Inflammatory macrophage (primary cell): ENCODE data around the gene AIFM1.

Source experiments
- DNase-seq, 2 donors: peaks; one replicate each; pipeline ENCODE4 v3.0.0-alpha.2; 2020 to 2022

Gene AIFM1

DNA sequence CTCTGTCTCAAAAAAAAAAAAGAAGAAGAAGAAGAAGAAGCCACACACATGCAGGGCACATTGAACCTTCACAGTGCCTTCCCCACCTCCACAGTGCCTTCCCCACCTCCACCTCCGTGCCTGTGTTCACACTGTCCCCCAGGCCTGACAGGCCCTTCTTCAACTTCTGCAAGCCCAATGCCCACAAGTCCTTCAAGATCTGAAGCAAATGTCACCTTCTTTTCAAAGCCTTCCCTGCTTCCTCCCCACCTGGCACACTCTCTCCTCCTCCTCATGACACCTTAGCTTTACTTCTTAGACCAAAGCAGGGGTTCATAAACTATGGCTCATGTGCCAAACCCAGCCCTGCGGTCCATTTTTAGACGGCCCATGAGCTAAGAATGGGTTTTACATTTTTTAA is 75.3 kb downstream of the AIFM1 start:
- DNase-seq: no peak

DNA sequence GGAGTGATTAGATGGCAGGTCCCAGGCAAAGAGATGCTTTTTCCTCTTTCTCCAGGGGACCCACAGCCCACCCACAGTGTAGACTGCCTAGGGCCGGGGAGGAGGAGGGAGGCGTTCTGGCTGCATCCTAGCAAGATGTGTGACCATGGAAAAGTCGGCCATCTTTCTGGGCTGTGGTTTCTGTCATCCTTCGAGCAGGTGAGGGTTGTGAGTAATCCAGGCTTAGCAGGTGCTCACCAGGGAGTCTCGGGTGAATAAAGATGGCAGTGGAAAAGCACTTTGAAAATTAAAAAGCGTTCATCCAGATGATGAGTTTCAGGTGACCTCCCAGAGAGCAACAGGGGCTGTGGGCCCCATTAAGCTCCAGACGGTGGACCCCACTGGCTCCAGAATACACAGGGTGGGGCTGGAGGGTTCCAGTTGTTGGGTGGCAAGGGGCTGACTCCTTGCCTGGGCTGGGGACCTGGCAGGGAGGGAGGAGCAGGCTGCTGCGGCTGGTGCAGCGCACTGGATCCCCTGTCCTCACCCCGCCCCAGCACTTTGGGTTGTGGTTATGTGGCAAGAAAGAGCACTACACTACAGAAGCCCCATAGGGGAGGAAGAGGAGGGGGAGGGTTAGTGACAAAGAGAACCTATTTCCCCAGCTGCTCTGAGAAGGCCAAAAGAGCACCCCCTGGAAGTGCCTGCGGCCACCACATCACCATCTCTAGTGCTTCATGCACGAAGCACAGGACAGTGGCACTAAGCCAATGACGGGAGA is 79.0 kb downstream of the AIFM1 start:
- peak; percentile 56 to 58 for DNase-seq

DNA sequence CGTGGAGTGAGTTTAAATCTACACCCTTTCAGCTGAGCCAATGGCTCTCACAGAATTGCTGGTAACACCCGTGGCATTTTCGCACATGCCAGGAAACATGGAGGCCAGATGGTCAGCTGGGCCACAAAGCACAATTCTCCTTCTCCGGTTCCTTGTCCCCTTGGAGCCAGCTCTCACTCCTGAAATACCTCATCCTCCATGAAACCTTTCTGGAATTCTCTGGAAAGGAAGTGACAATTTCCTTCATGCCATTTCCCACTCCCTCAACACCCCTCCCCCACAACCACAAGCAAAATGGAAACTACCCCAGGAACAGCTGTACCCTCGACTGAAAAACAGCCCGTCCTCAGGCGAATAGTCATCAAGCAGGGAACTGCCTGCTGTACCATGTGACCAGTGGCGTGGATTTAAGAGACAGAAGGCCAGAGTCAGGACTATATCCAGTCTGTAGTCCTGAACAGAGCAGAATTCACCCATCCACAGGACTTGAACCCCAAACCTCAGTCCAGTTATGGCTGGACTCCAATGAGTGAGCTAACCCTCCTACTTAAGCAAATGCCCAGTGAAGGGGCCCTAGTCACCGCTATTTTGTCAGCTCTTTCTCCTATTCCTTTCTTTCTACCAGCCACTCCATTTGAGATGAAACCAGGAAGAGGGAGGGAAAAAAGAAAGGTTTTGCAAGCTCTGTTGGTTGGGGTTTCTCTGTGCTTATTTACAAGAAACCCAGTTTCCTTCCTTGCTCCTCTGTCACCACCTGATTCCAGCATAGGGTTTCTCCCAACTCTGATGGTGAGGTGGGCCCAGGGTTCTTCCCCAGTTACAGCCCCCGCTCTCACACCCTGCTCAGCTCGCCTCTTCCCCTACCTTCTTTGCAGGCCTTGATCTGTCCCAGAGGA is 79.8 kb downstream of the AIFM1 start:
- DNase-seq: no peak

DNA sequence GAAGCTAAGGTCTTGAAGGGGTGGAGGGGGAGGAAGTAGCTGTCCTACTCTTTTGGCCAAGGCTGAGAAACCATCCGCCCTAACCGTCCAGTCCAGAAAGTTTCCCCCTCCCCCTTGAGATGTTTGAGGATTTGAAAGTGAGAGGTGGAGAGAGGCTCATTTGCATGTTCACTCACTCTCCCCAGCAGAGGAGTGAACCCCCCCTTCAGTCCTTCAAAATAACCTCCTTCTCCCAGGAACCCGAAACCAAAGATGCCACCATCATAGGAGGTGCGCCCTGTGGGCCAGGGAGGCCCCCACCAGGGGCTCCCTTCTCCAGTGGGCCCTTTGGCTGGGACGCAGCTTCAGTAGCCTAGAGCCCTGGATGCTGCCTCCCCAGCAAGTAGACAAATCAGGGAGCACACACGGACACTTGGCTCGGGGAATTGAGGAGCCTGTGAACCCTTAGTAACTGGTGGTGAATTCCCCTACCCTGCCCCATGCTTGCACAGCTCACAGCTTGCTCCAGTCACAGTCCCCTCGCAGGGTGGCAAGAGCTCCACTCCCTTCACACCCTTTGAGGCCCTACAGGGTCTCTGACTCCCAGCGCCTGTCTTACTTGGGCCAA is 80.9 kb downstream of the AIFM1 start:
- DNase-seq: peak; percentile 22 to 44

DNA sequence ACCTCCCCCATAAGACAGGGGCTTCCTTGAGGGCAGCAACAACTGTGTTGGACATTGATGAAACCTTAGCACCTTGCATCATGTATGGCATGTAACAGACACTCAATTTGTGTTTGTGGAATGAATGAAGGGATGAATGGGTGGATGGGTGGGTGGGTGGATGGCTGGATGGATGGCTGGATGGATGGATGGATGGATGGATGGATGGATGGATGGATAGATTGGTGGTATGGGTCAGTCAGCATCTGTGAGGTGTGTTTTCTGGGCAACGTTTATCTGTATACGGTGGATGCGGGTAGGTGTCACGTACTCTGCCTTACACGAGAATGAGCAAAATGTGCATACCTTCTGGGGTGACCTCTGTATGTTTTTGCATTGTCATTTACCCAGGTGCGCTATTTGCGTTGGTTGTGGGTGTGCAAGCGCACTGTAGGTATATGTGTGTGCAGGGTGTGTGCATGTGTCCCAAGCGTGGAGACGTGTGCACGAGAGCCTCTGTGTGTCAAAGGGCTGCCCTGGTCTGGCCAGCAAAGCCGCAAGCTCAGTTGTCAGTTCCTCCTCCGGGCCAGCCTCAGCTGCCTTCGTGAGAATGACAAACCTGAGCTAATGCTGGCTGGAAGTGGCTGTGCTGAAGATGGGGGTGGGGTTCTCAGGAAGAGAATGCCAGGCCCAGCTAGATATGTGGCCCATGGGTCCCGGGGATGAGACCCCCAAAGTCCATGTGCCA is 81.8 kb downstream of the AIFM1 start:
- peak; percentile 60 to 75 for DNase-seq

DNA sequence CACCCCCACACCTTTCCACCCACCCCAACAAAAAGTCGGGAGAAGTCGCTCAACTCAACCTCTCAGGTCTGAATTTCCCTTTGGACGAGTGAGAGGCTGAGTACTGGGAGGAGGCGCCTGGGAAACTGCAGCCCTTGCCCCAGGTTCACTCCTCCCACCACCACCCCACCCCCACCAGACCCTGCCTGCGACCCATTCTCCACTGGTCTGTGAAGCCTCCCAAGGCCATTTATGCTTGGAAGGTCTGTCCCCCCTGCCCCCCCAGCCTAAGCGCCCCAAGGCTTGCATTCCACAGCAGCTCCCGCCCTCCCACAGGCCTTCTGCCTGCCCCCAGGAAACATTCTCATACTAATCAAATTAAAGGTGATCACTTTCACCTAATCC is 82.5 kb downstream of the AIFM1 start:
- DNase-seq: no peak

DNA sequence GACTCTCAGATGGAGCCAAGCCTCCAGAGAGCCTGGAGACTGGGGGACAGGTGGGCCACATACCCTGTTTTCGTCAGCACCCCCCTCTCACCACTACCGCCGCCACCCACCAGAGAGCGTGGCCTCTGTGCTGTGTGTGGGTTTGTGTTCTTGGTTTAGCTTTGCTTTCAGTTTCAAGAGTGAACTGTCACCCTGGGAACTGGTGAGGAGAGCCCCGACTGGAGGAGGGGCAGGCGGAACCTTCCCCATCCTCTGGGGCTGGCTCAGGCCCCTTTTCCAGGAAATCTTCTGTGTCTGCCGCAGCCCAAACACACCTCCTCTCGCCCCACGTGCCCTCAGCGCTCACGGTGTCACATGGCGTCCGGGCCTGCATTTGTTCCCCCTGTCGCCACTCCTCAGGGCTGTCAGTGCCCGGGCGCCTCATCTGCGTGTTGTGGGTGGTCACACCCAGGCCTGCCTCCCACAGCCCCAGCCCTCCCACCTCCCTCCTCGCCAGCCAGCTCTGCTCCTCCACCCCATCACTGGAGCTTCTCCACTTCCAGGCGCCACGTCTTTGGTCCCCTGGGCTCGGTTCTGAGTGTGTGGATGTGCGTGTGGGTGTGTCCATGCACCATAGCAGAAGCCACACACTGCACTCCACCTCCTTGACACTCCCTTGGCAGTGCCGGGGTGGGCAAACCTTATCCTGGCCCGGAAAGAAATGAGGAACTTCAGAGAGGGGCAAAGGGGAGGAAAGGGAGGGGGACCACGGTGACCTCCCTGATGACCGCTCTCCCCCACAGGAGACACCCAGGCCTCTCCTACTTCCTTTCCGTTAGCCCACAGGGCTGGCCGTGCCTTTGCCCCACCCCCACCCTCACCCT is 83.2 kb downstream of the AIFM1 start:
- peak; percentile 74 to 80 for DNase-seq

DNA sequence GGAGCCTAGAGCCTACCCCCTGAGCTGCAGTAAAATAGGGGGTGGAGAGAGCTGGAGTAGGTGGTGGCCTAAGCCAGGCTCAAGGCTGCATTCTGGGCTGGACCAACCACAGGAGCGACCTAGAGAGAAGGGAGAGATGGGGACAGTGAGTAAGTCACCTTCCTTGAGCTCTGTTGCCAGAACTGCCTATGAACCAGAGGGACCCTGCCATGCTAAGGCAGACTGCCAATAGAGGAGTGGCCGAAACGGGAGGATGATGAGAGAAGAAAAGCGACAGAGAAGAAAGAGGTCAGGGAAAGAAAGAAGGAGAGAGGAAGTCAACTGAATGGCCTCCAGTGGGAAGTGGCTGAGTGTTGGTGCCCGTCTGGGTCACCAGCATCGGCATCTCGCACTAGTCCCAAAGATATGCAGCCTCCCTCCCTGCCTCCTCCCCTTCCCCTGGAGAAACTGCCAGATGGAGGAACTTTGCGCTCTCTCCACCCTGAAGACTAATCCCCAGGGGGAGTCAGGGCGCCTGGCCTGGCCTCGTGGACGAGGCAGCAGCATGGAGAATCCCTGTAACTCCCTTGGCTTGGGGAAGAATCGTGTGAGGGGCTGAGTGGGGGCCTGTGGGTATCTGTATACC is 84.1 kb downstream of the AIFM1 start:
- no peak for DNase-seq

DNA sequence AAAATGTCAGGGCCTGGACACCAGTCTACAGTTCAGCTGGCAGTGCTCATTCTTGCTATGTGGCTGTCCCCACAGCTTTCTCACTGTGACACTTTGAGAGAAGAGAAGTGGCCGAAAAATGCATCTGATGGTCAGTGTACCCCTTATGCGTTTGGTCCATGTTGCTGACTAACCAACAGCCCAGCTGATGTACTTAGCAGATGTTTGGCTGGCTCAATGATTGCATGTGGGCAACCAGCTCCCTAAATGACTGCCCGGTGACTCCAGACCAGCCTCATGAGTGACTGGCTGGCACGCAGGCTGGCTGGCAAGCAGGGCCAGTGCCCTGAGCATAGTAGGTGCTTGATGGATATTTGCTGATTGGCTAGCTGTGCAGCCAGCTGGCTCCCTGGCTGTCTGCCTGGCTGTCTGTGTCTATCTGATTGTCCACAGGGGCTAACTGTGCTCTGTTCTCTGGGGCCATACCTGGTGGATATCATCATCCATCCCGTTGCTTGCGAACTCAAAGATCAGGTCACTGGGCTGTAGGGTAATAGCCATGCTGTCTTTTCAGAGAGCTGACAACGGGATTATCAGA is 84.8 kb downstream of the AIFM1 start:
- DNase-seq: no peak

DNA sequence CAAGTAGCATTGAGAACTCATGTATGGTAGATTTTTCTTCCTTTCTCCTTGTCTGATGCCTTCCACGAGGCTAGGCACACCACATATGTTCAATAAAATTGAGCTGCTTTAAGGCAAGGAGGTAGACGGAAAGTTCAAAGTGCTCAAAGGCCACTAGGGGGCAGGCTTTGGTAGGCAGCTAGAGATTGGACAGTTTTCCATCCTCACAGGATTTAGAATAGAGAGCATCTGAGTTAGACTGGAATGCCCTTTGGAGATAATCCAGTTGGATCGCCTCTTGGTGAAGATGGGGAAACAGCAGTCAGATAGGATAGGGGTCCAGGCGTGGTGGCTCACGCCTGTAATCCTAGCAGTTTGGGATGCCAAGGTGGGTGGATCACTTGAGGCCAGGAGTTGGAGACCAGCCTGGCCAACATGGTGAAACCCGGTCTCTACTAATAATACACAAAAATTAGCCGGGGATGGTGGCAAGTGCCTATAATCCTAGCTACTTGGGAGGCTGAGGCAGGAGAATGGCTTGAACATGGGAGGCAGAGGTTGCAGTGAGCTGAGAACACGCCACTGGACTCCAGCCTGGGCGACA is 85.7 kb downstream of the AIFM1 start:
- DNase-seq: peak; percentile 53 to 60
